Left ventricle myocardium inferior (tissue), 1 donor: Measurements from ENCODE around the gene EDEM2. TPM values are rescaled to one million over a fixed set of nuclear protein-coding genes. Genes with fewer than 3 reads are reported as not detected.

Experiments used
- DNase-seq: peaks from one replicate; pipeline ENCODE4 v3.0.0-alpha.2; 2020
- H3K27ac ChIP-seq: fragments of 200-600 bp; replicated peaks from 2 replicates; pipeline ENCODE4 v1.8.0; 2021
- H3K27me3 ChIP-seq: fragments of 200-600 bp; 2 replicates; pipeline ENCODE4 v1.8.0; 2021; ENCODE audit warnings: low read depth
- H3K36me3 ChIP-seq: fragments of 200-600 bp; 2 replicates; pipeline ENCODE4 v1.8.0; 2021
- H3K4me1 ChIP-seq: fragments of 200-600 bp; 2 replicates; pipeline ENCODE4 v1.8.0; 2021
- H3K4me3 ChIP-seq: fragments of 200-600 bp; 2 replicates; pipeline ENCODE4 v1.8.0; 2021; ENCODE audit warnings: mild to moderate bottlenecking, moderate library complexity
- H3K9me3 ChIP-seq: fragments of 200-600 bp; replicated peaks from 2 replicates; pipeline ENCODE4 v1.8.0; 2021
- intact Hi-C: fragments of 100-400 bp; cut with micrococcal nuclease; formaldehyde crosslinking; loops from one replicate; pipeline ENCODE4 v1.11.0; 2022
- total RNA-seq: library from RNA; stranded (reverse); fragmentation: NEBNext Ultra II Directional; extraction: Animal tissue kit (Norgen Biotek cat#: 25700); gene quantifications from one replicate; pipeline ENCODE4 v1.2.1, GENCODE V29; 2021
- TF ChIP-seq, protein P1 (sequence below): fragments of 200-600 bp; IDR thresholded peaks from 2 replicates; pipeline ENCODE4 v1.8.0; 2021; ENCODE audit warnings: antibody characterized with exemption, mild to moderate bottlenecking, borderline replicate concordance
- donor health status: DM: no; HTN: yes; CAD: no; lungs with severe emphysema.

EDEM2 gene
- total RNA-seq, 1 donor from 2014 or later, result 10.4 TPM

DNA sequence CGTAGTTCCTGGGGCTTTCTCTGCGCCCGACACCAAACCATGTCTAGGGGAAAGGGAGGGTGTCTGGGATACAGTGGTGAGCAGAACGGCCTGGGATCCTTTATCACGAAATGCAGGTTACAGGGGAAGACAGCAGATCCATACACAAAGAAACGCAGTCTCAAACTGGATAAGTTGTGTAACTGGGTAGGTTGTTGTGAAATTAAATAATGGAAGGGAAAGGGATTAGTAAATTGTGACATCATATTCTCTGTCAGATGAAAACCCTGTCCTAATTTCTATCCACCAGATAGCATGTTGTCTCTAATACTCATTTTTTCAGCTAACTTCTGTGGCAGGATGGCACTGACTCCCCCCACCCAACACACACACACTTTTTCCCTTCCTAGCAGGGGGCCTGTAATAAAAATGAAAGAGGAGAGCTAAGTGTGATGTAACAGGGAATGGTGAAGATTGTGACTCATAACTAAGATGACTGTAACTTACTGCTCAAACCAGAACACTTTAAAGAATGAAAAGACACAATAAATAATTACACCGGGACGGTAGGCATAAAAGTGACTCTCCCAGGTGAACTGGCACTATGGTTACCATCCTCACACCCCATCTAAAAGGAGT lies 53.8 kb downstream of the EDEM2 start:
- intact Hi-C loops, result no loop called here
- H3K4me1 ChIP-seq, result peaks cover 48% of the 10 kb centered on the region
- peak overlapping the region; percentile 94 for H3K4me3 ChIP-seq
- H3K9me3 ChIP-seq, result no peaks in the 10 kb centered on the region
- H3K27me3 ChIP-seq, result no peaks in the 10 kb centered on the region
- TF ChIP-seq, protein P1, sequence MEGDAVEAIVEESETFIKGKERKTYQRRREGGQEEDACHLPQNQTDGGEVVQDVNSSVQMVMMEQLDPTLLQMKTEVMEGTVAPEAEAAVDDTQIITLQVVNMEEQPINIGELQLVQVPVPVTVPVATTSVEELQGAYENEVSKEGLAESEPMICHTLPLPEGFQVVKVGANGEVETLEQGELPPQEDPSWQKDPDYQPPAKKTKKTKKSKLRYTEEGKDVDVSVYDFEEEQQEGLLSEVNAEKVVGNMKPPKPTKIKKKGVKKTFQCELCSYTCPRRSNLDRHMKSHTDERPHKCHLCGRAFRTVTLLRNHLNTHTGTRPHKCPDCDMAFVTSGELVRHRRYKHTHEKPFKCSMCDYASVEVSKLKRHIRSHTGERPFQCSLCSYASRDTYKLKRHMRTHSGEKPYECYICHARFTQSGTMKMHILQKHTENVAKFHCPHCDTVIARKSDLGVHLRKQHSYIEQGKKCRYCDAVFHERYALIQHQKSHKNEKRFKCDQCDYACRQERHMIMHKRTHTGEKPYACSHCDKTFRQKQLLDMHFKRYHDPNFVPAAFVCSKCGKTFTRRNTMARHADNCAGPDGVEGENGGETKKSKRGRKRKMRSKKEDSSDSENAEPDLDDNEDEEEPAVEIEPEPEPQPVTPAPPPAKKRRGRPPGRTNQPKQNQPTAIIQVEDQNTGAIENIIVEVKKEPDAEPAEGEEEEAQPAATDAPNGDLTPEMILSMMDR, result no peak
- peaks cover 9% of the 10 kb centered on the region for H3K36me3 ChIP-seq
- DNase-seq, result no peak
- peak overlapping the region; percentile 96 for H3K27ac ChIP-seq

DNA sequence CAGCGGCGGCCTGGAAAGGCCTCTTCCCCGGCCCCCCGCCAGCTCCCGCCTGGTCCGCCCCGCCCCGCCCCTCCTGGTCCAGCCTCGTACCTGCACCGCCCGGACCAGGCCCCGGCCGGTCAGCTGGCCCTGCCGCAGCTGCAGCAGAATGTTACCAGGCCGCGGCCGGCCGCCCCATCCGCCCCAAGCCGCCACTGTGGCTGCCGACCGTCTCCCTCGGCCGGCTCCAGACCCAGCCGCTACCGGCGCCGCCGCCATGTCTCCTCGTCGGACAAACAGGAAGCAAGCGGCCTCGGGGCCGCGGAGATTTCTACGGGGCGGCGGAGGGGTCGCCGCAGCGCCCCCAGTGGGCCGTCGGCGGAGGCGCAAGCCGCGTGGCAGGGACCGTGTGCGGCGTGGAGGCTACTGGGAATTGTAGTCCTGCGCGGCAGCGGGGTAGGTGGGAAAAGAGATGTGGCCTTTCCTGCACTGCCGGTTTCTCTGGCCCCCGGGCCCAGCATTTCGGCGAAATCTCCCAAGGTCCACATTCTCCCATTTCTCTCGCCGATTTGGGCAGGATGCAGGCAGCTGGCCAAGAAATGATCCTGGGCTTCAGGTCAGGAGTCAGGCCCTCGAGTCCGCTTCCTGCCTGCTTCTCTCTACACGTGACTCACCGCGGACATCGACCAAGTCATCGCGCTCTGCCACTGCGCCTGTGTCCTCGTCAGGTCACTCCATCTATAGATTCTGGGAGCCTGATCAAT lies 54.4 kb downstream of the EDEM2 start, which contains the start of gene TRPC4AP:
TSS of gene TRPC4AP (minus strand) at position 284 of the 743 bp plus-strand sequence. CDS start at position 258, 26 bp downstream.
- Histone ChIP-seq H3K27ac (peak within 1 kb of the TSS; percentile 96), H3K9me3 (no peaks in the 10 kb centered on the region), H3K4me1 (peaks cover 55% of the 10 kb centered on the region), H3K4me3 (peak within 1 kb of the TSS; percentile 94), H3K36me3 (peaks cover 9% of the 10 kb centered on the region), H3K27me3 (no peaks in the 10 kb centered on the region)
- TF ChIP-seq, protein P1, result peak; percentile 97
- DNase-seq, result peak; percentile 91
- intact Hi-C loops, result no loop called here

DNA sequence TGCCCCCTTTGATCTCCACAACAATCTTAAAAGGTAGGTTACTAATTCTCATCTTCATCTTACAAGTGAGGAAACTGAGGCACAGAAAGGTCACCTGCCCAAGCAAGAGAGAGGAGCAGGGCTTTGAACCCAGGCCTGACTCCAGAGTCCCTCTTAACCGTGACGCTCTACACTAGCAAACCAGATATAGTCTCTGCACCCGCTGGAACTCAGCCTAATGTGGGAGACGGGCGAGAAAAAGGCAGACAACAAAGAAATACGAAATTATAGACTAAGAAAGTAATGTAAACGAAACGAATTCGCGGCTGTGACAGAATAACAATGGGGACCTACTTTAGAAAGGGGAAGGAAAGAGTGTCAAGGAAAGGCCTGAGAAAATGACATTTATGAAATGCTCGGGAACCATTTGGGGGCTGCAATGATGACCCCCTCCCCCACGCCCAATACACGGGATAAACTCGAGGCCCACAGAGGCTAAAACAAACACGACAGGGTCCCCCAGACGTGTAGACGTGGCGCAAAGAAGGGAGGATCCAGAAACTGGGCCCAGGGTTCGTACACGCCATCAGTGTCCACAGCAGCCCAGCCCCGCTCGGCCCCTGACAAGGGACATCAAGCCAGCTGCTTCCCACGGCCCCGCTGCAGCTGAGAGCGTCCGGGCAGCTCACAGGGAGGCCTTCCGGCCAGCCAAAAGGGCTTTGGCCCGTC lies 55.2 kb downstream of the EDEM2 start:
- H3K27me3 ChIP-seq, result no peaks in the 10 kb centered on the region
- peaks cover 61% of the 10 kb centered on the region for H3K4me1 ChIP-seq
- H3K27ac ChIP-seq, result peak overlapping the region; percentile 96
- no peak for DNase-seq
- TF ChIP-seq, protein P1, result no peak
- peaks cover 9% of the 10 kb centered on the region for H3K36me3 ChIP-seq
- intact Hi-C loops, result no loop called here
- no peaks in the 10 kb centered on the region for H3K9me3 ChIP-seq
- peak overlapping the region; percentile 94 for H3K4me3 ChIP-seq

DNA sequence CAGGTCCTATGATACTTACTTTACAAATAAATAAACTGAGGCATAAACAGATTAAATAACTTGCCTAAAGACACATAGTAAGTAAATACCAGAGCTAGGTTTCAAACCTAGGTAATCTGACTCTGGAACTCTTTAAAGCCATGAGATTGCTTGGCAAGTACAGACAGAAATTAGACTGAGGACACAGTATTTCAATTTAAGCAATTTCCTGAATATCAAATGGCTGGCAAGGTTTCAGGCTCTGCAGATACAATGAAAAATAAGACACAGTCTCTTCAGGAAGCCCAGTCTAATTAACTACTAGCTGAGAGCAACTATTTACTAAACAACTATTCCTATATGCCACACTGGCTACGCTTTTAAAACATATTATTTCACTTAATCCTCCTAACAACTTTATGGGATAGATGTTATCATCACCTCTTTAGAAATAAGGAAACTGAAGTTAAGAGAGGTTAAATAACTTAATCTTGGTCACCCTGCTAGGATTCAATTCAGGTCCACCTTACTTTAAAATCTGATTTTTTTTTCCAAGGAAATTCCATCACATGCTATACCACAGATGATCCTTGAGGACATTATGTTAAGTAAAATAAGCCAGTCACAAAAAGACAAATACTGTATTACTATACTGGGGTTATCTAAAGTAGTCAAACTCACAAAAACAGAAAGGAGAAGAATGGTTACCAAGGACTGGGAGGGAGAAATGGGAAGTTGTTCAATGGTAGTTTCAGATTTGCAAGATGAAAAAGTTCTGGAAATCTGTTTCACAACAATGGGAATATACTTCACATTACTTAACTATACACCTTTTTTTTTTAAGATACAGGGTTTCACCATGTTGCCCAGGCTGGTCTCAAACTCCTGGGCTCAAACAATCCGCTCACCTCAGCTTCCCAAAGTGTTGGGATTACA lies 58.6 kb downstream of the EDEM2 start:
- no peak overlapping the region for H3K4me3 ChIP-seq
- H3K9me3 ChIP-seq, result no peaks in the 10 kb centered on the region
- peaks cover 12% of the 10 kb centered on the region for H3K36me3 ChIP-seq
- TF ChIP-seq, protein P1, result no peak
- H3K4me1 ChIP-seq, result peaks cover 69% of the 10 kb centered on the region
- H3K27ac ChIP-seq, result peak overlapping the region; percentile 41
- no peak for DNase-seq
- intact Hi-C loops, result no loop called here
- H3K27me3 ChIP-seq, result no peaks in the 10 kb centered on the region

DNA sequence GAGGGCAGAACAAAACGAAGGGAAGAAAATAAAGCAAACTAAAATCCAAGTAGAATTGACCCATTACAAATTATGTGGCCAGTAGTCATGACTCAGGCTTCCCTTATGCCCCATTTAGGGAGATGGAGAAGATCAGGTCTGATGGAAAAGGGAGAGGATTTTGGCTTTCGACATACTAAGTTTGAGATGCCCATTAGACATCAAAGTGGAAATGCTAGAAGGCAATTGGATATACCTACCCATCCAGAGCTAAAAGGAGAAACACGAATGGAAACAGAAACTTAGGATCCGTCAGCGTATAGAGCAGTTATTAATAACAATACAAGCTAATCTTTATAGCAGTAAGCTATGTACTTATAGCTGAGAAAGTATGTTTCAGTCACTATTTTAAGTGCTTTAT lies 59.3 kb downstream of the EDEM2 start:
- TF ChIP-seq, protein P1, result no peak
- no peak for DNase-seq
- no peaks in the 10 kb centered on the region for H3K27me3 ChIP-seq
- intact Hi-C loops, result no loop called here
- H3K27ac ChIP-seq, result peak overlapping the region; percentile 41
- H3K9me3 ChIP-seq, result no peaks in the 10 kb centered on the region
- peaks cover 12% of the 10 kb centered on the region for H3K36me3 ChIP-seq
- H3K4me1 ChIP-seq, result peaks cover 64% of the 10 kb centered on the region
- no peak overlapping the region for H3K4me3 ChIP-seq
